HK-2 (cell line): ENCODE data around the gene ATP8B3.

Source experiments
- DNase-seq: peaks from one replicate; pipeline ENCODE4 v3.0.0-alpha.2; 2018; ENCODE audit not compliant: unreplicated experiment

Gene ATP8B3

DNA sequence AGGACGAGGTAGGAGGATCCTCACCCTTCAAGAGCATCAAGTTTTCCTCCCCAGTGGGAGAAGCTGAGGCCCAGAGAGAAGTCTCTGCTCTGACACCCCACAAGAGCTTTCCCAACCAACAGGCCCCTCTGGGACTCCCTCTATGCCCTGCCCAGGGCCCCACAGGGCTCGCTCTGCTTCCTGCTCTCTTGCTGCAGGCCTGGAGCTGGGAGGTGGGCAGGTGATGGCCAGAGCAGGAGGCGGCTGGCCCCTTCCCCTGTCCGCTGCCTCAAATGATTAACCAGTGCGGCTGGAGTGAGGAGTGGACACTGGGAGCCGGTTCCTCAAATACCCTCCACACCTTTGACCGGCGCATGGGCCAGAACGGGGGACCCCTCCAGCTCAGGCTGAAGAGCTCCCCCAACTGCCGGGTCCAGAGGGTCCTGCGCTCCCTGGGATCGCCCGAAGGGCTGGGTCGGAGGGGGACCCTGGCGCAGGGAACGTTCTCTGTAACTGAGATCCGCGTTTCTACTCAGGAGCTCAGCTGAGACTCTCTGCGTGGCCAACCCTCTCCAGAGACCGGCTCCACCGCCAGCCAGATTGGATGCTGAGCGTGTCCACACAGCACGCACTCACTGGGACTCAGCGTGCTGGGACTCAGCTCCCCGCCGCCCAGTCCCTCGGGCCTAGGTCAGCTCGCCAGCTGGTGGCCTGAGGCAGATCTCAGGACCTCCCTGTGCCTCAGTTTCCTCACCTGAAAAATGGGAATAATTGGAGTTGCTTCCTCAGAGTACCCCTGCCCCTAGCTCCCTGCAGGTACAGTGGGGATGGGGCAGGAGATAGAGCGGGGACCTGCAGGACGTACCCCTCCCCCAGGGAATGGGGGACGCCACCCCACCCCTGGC, 65.4 kb downstream of the ATP8B3 start:
- DNase-seq: peak; percentile 47

DNA sequence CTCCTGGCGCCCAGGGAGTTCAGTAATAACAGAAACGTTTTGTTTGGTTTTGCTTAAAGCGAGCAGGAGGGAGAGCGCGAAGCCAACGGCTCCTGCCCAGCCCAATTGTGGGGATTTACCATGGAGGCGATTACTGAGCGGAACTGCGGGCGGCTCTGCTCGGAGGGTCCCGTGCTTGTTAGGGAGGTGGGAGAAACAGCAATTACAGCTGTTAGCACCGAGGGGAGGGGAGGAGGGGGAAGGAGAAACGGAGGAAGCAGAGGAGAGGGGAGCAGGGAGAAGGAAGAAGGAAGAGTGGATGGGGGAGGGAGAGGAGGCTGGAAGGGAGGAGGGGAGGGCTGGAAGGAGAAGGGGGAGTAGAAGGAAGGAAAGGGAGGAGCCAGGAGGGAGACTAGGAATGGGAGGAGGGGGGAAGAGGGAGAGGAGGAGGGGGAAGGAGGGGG, 66.5 kb downstream of the ATP8B3 start:
- no peak for DNase-seq

DNA sequence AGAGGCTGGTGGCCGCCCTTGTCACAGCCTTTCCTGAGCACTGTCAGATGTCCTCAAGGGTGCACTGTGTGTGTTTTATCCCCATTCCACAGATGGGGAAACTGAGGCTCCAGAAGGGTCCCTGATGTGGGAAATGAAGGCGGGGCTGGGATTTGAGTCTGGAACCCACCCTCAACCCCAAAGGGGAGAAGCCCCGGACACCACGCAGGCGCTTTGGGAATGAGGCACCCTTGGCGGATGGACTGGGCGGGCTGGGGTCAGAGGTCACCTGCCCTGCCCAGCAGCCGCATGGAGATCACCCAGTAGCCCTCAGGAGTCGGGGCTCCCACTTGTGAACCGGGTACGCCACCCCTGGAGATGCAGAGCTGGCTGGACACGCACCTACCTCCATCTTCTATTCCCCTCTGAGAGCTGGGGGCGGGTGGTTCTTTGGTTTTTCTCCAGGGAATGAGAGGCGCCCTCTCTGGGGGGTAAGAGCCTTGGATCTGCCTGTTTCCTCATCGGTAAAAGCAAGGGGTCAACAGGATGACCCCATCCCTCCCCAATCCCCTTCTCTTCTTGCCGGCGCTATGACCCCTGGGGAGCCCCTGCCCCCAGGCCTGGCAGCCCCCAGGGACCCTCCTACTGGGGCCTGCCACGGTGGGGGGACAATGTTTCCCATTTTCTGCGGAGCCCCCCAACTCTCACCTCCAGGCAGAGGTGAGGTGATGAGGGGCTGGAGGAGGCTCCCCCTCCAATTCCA, 67.1 kb downstream of the ATP8B3 start:
- no peak for DNase-seq

GRCh38 chr19:1744133-1744665, 67.9 kb downstream of the ATP8B3 start:
- DNase-seq: no peak

GRCh38 chr19:1742989-1743696, 68.9 kb downstream of the ATP8B3 start:
- no peak for DNase-seq

DNA sequence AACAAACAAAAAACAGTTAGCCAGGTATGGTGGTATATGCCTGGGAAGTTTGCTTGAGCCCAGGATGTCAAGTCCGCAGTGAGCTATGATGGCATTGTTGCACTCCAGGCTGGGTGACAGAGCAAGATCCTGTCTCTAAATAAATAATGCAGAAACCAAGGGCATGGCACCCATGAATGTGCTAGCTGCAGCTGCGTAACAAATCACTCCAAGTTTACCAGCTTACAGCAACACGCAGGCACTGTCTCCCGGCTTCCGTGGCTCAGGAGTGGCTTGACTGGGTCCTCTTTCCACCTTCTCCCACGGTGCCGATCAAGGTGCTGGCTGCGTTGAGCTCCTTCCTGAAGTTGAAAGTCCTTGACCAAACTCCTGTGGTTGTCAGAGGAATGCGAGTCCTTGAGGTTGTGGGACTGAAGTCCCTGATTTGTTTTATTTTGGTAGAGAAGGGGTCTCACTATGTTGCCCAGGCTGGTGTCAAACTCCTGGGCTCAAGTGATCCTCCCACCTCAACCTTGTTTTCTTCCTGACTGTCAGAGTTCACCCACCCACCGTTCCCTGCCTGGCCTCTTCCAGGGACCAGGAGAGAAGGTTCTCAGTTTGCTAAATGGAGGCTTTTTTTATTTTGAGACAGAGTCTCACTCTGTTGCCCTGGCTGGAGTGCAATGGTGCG, 72.0 kb downstream of the ATP8B3 start:
- no peak for DNase-seq

DNA sequence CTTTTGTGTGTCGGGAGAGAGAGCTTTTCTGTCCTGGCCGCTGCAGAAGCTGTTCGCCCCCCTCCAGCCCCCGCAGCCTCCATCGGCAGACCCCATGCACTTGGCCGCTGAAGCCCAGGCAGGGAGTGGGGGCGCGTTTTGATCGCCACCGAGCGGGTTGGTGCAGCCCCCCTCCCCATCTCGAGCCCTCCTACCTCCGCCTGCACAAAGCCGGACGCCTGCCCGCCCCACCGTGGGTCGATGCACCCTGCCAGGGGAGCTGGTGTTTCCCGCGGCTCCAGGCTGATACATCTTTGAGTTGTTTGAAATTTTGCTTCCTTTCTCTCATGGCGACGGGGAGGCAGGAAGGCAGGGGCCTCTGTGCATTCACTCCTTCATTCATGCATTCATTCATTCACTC, 75.1 kb downstream of the ATP8B3 start:
- no peak for DNase-seq

DNA sequence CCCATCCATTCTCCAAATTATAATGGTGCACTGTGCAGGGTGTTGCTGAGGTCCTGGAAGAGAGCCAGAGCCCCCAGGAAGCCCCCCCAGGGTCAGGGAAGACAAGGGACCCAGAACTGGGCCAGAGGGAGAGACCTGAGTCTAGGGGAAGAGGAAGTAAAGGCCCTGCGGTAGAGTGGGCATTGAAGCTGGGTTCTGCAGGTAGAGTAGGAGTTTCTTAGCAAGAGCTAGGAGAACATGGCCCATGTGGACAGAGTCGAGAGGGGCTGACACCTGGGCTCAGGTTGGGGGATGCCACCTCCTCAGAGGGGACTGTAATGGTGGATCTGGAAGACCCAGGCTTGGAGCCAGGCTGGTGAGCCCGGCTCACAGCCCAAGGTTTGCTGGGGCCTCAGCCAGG, 75.8 kb downstream of the ATP8B3 start:
- no peak for DNase-seq

DNA sequence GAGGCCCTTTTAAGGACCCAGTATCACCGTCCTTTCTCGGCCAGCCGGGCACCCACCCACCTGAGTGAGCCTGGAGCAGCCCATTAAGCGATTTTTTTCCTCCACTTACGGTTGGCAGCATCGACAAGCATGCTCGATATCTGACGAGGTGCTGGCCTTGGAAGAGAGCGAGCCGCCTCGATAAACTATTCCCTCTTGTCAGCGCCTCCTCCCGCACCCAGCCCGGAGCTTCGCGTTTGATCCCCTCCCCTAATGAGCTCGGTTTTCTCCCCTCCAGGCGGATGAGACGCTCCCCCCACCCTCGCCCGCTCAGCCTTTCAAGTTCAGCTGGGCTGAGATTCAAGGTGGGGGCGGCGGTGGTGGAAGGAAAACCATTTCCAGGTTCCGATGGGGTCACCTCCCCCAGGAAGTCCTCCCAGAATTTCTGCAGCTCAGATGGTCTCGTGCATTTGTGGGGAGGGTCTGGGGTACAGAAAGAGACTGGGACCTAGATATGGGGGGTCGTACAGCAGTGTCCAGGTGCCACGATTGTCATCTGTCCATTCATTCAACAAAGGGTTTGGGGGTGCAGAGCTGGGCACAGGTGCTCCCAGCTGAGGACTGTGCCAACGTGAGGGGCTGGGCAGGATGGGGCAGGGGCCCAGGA, 77.6 kb downstream of the ATP8B3 start:
- DNase-seq: no peak
